ENCODE results near the gene IDI1. TPM values are rescaled to one million over a fixed set of nuclear protein-coding genes. Genes with fewer than 3 reads are reported as not detected.

The IDI1 gene
- total RNA-seq, 2 donors from 2014 or later: 30.9 to 36.8 TPM

GRCh38 chr10:1058017-1058416, 9.1 kb upstream of the IDI1 start:
- WGBS: 66% methylated on average over 7 of the region's 7 CpGs
- Histone ChIP-seq H3K36me3 (no peaks in the 10 kb centered on the region), H3K4me1 (replicated peaks) (peaks cover 13% of the 10 kb centered on the region), H3K27ac (no peak overlapping the region), H3K27me3 (replicated peaks; ENCODE audit: insufficient read depth) (no peaks in the 10 kb centered on the region), H3K9me3 (no peaks in the 10 kb centered on the region), H3K4me3 (no peak overlapping the region)
- intact Hi-C loops (cut with DNase I): loop anchor here (10.0 kb wide), 1 partner anchor 363 kb away; no protein-coding TSS in a partner anchor
- DNase-seq (ENCODE audit: low spot score): no peak
- TF ChIP-seq POLR2AphosphoS5 (IDR thresholded peaks at IDR 0.05) (no peak), CTCF (IDR thresholded peaks at IDR 0.05) (no peak), POLR2A (IDR thresholded peaks at IDR 0.05) (no peak)

GRCh38 chr10:1057106-1057657, 8.3 kb upstream of the IDI1 start:
- 2% methylated on average over 26 of the region's 26 CpGs for WGBS
- peaks cover 13% of the 10 kb centered on the region for H3K4me1 ChIP-seq (replicated peaks)
- no peaks in the 10 kb centered on the region for H3K9me3 ChIP-seq
- peak overlapping the region; percentile 79 to 91 for H3K4me3 ChIP-seq
- no peaks in the 10 kb centered on the region for H3K36me3 ChIP-seq
- no peaks in the 10 kb centered on the region for H3K27me3 ChIP-seq (replicated peaks; ENCODE audit: insufficient read depth)
- peak overlapping the region; percentile 94 to 98 for H3K27ac ChIP-seq
- intact Hi-C loops (cut with DNase I): loop anchor here (10.0 kb wide), 1 partner anchor 362 kb away; no protein-coding TSS in a partner anchor
- TF ChIP-seq CTCF (IDR thresholded peaks at IDR 0.05) (no peak), POLR2A (IDR thresholded peaks at IDR 0.05) (no peak), POLR2AphosphoS5 (IDR thresholded peaks at IDR 0.05) (no peak)
- no peak for DNase-seq (ENCODE audit: low spot score)

- under 1% methylated on average over 79 of the region's 87 CpGs for WGBS
- peak within 1 kb of the TSS; percentile 94 to 98 for H3K27ac ChIP-seq
- no peaks in the 10 kb centered on the region for H3K36me3 ChIP-seq
- intact Hi-C loops (cut with DNase I): loop anchor here (10.0 kb wide), 1 partner anchor 362 kb away; no protein-coding TSS in a partner anchor
- DNase-seq (ENCODE audit: low spot score): peak; percentile 80
- H3K27me3 ChIP-seq (replicated peaks; ENCODE audit: insufficient read depth): no peaks in the 10 kb centered on the region
- peaks cover 13% of the 10 kb centered on the region for H3K4me1 ChIP-seq (replicated peaks)
- no peaks in the 10 kb centered on the region for H3K9me3 ChIP-seq
- peak; percentile 86 for TF ChIP-seq POLR2AphosphoS5 (IDR thresholded peaks at IDR 0.05)
- peak; percentile 33 for TF ChIP-seq POLR2A (IDR thresholded peaks at IDR 0.05)
- no peak for TF ChIP-seq CTCF (IDR thresholded peaks at IDR 0.05)
- peak within 1 kb of the TSS; percentile 79 to 91 for H3K4me3 ChIP-seq
Observed at GRCh38 chr10:1056326-1057105, 7.6 kb upstream of the IDI1 start, which contains the start of gene WDR37. Gene WDR37 (plus strand): TSS chr10:1056385. CDS start chr10:1072156, 15,771 bp downstream.

GRCh38 chr10:1054684-1055083, 5.8 kb upstream of the IDI1 start:
- intact Hi-C loops (cut with DNase I): loop anchor here (10.0 kb wide), 1 partner anchor 360 kb away; no protein-coding TSS in a partner anchor
- peak overlapping the region in 1 of 2 donors; percentile 91 for H3K4me3 ChIP-seq

More at GRCh38 chr10:1054684-1055083, 5.8 kb upstream of the IDI1 start:
- no peak for DNase-seq (ENCODE audit: low spot score)
- H3K27me3 ChIP-seq (replicated peaks; ENCODE audit: insufficient read depth): no peaks in the 10 kb centered on the region
- peaks cover 13% of the 10 kb centered on the region for H3K4me1 ChIP-seq (replicated peaks)
- 28% methylated on average over 6 of the region's 6 CpGs for WGBS
- no peaks in the 10 kb centered on the region for H3K36me3 ChIP-seq
- TF ChIP-seq POLR2A (IDR thresholded peaks at IDR 0.05) (no peak), CTCF (IDR thresholded peaks at IDR 0.05) (no peak), POLR2AphosphoS5 (IDR thresholded peaks at IDR 0.05) (no peak)
- H3K9me3 ChIP-seq: no peaks in the 10 kb centered on the region
- peak overlapping the region in 1 of 2 donors; percentile 8 for H3K27ac ChIP-seq
